ENCODE results near the gene C2CD4A. TPM values are rescaled to one million over a fixed set of nuclear protein-coding genes. Genes with fewer than 3 reads are reported as not detected.

C2CD4A gene
- total RNA-seq, 1 donor from 2014 or later: not detected

DNA sequence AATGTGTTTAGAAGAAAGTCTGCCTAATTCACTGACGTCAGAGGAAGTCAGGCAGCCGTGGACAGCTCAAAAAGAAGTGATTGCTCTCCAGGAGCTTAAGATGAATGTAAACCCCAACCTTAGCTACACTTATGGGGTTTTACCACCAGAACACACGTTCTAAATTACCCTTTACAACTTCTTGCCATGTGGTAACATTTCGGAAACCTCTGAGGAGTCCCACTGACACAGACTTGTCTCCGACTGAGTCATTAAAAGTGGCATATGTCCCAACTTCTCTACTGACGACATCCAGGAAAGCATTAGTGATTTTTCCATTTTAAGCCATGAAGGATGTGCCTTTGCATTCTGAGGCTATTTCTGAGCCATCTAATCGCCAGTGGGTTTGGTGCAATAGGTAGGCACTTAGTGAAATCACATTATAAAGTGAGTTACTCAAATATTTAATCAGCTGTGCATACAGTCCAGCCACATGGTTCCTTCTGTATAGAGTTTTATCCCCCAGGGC, 32.4 kb downstream of the C2CD4A start:
- peak; percentile 35 for DNase-seq (ENCODE audit: low read depth)

- DNase-seq (ENCODE audit: low read depth): peak; percentile 18
Measured at GRCh38 chr15:62103431-62103830, 36.7 kb downstream of the C2CD4A start.

DNA sequence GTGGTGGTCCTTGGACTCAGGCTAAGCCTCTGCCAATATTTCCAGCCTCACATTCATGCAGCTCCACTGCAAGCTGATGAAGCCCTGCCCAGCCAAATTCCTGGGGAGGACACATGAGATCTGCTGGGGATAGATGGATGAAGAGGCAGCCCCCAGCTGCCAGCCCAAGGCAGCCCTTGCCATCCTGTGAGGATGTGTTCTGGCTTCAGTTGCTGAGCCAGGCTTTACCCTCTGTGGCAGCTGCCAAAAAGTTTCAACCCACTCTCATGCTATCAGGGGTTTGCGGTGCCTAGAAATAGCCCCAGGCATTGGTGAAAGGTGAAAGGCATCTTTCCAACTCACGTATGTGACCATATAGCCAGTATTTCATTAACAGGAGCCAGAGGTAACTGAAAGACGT, 37.6 kb downstream of the C2CD4A start:
- peak; percentile 67 for DNase-seq (ENCODE audit: low read depth)

GRCh38 chr15:62104846-62105245, 38.1 kb downstream of the C2CD4A start:
- no peak for DNase-seq (ENCODE audit: low read depth)

- no peak for DNase-seq (ENCODE audit: low read depth)
Measured at GRCh38 chr15:62105266-62105665, 38.5 kb downstream of the C2CD4A start.

- DNase-seq (ENCODE audit: low read depth): no peak
Measured at GRCh38 chr15:62106096-62106495, 39.3 kb downstream of the C2CD4A start.

DNA sequence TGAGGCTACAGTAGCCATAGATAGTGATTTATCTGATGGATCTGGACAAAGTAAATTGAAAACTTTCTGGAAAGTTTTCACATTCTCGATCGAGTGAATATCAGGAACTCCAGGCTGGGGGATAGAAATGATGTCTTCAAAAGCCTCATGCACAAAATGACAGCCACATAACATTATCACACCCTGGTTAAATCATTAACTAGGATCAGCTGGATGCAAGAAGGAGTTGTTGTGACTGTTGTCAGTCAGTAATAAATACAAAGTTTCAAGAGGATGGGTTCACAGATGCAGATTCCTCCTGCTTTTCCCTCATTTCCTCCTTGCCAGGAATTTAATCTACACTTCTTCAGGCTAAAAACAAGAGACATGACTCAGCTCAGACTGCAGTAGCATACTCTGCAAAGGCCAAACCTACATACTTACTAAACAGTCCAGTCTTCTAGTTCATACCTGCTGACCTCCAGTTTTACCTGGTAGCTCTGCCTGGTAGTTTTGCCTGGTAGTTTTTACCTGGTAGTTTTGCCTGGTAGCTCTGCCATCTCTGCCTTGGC, 40.9 kb downstream of the C2CD4A start:
- DNase-seq (ENCODE audit: low read depth): no peak

DNA sequence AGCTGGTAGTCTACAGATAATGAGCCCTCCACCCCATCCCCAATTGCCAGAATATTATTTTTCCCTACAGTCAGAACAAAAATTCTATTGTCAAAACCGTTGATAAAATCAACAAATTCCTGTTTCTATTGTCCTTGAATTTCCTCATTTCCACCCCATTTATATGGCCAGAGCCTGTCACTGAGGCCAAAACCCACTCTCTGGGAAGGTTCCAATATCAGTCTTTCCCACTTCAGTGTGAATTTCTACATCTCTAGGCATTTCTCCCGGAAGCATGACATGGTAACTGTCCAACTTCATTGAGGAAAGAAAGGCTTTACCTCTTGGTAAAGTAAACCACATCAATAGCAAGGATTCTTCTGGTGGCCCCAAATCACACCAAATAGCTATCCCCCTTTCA, 41.6 kb downstream of the C2CD4A start:
- DNase-seq (ENCODE audit: low read depth): no peak

GRCh38 chr15:62109437-62109836, 42.7 kb downstream of the C2CD4A start:
- DNase-seq (ENCODE audit: low read depth): no peak

GRCh38 chr15:62109982-62110851, 43.4 kb downstream of the C2CD4A start:
- DNase-seq (ENCODE audit: low read depth): peak; percentile 69

DNA sequence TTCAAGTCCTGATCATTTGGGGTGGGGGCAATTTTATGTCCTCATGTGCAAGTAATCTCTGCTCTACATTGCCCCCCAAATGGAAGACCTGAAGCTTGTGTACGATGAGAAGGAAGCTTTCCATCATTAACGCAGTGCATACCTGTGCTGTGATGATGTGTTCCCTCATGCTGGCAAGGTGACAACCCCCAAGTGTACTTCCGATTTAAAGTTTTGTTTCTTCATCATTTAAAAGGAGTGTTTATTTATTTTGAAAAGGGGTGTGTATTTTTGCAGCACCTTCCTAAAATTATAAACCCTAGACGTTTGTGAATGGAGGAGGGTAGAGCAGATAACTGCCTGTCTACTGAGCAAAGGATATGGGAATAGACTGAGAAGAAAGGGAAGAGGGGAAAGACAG, 45.3 kb downstream of the C2CD4A start:
- DNase-seq (ENCODE audit: low read depth): no peak

DNA sequence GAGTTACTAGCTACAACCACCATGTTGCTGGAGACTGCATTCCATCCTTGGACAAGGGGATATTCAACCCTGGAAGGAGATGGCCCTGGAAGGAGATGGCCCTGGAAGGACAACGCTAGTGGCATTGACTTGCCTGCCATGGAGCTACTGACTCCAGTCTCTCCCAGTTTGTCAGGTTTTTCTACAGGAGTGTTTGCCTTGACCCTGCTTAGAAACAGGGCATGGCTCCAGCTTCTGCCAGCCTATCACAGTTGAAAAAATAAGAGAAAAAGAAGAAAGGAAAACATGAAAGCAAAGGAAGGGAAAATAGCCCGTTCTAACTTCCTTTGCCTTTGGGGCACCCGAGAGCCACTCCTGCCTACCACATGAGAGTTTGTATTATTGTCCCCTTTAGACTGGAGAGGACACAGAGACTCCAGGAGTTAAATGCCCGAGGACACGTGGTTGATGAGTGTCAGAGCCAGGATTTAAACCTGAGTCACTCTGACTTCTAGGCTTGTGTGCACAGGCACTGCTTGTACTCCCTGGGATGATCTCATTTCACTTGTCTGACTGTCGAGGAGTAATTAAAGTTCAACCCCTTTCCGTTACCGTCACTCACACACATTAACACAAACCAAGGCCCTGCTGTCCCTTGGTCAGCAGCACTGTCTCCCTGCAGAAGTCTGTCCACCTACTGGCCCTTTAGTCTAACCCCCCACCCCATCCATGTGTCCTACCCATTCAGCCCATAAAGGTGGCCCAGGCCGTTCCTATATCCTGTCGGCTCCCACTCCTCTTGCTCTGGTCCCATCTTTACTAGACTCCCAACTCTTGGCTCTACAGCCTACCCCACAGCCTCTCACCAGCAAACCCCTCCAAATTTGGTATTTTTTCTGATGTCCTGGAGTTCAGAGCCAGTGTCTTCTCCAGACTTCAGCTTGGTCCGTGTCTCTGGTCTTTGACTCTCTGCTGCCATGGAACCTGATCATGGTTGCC, 46.1 kb downstream of the C2CD4A start:
- peak; percentile 84 for DNase-seq (ENCODE audit: low read depth)

DNA sequence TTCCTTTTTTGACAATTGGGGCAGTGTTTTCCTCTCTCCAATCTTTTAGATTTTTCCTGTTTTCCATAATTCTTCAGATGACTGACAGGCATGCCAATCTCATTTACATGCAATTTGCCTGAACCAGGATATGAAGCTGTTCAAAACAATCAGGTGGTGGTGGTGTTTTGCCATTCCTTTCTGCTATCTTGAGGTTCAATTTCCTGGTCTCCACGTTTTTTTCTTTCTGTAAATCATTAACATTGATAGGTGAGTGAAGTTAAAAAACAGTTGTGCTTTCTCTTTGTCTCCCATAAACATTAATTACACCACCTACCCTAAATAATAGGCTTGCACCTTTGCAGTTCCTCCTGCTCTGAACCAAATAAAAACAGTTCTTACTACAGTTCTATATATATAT, 49.1 kb downstream of the C2CD4A start:
- no peak for DNase-seq (ENCODE audit: low read depth)

DNA sequence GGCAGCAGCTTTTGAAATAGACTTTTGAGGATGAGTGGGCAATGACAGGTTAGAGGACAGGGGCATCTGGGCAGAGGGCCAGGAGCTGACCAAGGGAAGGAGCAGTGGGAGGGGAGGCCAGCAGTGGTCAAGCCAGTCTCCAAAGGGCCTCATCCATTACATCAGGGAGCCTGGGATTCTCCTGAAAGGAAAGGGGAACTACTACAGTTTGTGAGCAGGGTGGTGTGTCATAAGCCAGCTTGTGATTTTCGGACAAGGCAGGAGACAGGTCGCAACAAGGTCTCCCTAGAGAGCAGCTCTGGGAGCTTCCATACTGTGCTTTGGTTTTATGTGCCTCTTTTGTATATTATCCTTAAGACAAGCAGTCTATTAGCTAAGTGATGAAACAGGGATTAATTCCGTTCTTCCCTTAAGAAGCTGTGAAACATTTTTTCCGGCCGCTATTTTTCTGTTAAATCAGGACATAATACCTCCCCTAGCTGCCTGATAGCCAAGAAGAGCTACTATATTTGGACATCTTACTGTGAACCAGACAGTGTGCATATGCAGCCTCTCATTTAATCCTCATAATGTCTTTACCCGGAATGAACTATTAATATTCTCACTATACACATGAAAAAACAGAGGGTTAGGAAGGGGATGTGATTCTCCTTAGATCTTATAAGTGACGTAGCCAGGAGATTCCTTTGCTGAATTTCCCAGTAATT, 51.9 kb downstream of the C2CD4A start:
- peak; percentile 33 for DNase-seq (ENCODE audit: low read depth)

GRCh38 chr15:62119227-62119864, 52.6 kb downstream of the C2CD4A start:
- DNase-seq (ENCODE audit: low read depth): peak; percentile 93

GRCh38 chr15:62119874-62120273, 53.1 kb downstream of the C2CD4A start:
- peak; percentile 54 for DNase-seq (ENCODE audit: low read depth)
